NCI-H774 (cell line): Measurements from ENCODE around the gene GDPD5.

ENCODE experiments used
- DNase-seq: peaks from one replicate; lab custom pipeline; 2025; lab: John Stamatoyannopoulos, UW

Gene GDPD5

DNA sequence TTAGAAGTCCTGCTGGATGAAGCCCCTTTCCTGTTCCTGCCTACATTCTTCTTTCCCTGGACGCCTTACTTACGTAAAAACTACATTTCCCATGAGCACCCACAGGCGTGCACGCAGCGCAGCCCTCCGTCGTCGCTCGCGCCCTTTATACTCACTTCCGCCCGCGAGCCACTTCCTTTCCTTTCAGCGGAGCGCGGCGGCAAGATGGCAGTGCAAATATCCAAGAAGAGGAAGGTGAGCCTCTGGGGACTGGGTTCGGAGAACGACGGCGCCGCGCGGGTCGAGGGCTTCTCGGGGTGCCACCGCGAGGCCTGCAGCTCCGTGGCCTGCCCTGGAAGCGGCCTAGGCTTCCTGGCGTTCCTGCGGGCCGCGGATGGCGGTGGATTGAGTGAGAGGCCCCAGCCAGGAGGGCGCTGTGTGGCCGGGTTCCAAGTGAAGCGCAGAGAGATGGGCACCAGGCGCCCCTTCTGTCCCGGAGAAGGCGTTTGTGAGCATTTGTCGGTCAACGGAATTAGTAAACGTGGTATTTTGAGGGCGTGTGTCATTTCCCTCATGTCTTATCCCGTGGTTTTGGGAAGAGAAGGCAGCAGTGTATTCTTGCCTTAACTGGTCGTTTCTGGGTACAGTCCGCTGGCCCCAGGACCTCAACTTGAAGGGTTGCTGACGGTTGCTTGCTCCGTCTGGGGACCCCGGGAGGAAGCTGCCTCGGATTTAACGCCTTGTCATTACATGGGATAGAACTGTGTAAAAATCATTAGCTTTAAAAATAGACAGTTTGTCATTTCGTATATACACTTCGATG is 126.2 kb downstream of the GDPD5 start, which contains the start of gene RPS3:
RPS3 (plus strand) TSS at position 175 of the 802 bp plus-strand sequence; CDS start at position 205, 30 bp downstream.
- DNase-seq = peak; percentile 94

DNA sequence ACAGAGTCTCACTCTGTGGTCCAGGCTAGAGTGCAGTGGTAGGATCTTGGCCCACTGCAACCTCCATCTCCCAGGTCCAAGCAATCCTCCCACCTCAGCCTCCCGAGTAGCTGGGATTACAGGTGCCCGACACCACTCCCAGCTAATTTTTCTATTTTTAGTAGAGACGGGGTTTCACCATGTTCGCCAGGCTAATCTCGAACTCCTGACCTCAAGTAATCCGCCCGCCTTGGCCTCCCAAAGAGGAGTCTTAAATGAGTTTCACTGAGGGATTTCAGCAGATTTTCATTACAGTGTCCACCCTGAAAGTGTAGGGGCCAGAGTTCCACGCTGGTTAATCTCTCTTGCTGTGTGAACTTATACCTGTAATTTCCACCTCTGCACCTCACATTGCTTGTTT is 126.8 kb downstream of the GDPD5 start:
- no peak for DNase-seq

DNA sequence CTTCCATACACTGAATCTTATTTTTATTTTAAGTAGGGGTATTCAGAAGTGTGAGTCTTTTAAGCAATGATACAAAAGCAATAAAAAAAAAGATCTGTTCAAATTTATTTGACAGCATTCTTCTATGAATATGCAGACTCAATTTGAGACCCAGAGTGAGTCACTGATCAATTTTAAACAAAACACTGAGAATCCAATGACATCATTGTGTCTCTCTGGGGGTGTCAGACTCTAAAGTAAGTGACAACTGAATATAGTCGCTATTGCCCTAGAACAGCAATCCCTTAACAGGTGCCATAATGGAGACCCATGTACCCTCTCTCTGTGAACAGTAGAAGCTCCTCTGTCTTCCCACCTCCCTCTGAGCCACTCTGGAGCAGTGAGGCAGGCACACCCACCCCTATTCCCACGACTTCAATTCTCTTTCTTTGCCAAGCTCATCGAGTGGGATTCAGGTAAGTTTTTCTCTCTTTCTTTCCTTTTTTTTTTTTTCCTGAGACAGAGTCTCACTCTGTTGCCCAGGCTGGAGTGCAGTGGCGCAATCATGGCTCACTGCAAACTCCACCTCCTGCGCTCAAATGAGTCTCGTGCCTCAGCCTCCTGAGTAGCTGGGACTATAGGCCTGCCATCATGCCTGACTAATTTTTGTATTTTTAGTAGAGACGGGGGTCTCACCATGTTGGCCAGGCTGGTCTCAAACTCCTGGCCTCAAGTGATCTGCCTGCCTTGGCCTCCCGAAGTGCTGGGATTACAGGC is 131.5 kb downstream of the GDPD5 start:
- DNase-seq = no peak

DNA sequence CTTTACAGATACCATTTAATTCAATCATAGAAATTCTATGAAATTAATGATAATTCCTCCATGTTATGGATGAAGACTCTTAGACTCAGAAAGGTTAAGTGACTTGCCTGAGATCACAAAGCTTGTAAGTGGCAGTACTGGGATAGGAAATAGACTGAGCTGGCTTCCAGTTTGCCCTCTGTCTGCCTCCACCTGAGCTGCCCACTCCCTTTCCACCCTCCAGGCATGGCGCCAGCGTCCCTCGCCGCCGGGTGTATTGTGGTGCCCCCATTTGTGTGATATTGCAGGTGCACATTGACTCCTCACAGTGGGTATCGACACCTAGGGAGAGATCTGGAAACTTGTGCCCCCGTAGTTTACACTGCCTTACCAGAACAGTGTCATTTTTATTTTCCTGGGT is 135.8 kb downstream of the GDPD5 start:
- no peak for DNase-seq

DNA sequence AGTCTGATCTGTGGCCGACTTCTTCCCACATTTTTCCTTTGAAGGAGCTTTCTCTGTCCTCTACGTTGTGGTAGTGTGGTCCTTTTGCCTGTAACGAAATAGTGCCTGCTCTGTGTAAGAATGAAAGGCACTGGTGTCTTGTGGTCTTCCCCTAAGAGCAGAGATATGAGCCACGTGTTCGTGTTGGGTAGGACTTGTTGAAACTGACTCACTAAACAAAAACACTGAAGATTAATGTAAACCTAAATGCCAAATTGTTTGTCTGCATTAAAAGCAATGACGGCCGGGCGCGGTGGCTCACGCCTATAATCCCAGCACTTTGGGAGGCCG is 136.5 kb downstream of the GDPD5 start:
- DNase-seq = no peak

DNA sequence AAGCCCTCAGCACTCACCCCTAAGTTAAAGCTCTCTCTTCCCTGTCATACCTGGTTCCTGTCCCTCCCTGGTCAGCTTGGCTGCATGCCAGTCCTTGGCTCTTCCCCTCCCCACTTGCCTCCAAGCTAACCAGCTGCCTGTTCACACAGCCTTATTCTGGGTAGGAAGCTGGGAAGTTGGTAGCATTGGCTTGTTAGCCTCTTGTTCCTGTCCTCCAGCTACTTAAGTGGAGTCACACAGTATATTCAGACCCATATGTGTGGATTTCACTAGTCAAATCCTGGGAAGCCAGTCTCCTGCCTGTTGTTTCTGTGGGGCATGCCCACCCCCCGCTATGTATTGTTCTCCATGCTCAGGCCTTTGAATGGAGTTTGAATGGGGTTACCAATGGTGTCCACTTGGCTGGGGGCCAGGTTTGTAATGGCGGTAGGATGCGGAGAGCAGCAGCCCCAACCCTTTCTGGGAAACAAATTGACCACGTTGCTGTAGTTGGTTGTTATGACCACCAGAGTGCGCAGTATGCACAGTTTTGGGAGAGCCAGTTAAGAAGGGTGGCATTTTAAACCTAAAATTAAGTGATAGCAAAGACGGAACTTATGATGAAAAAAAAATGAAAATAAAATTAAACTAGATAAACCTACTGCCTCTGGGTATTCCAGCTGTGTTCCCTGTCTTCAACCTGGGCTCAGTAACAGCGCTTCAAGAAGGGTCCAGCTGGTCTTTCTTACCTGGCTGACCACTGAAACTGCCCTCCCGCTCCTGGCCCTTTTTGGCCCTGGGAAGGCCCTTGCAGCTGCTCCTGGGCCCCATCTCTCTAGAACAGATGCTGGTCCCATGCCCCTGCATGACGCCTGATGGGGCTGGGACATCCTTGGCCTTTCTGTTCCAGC is 137.1 kb downstream of the GDPD5 start:
- peak; percentile 91 for DNase-seq

DNA sequence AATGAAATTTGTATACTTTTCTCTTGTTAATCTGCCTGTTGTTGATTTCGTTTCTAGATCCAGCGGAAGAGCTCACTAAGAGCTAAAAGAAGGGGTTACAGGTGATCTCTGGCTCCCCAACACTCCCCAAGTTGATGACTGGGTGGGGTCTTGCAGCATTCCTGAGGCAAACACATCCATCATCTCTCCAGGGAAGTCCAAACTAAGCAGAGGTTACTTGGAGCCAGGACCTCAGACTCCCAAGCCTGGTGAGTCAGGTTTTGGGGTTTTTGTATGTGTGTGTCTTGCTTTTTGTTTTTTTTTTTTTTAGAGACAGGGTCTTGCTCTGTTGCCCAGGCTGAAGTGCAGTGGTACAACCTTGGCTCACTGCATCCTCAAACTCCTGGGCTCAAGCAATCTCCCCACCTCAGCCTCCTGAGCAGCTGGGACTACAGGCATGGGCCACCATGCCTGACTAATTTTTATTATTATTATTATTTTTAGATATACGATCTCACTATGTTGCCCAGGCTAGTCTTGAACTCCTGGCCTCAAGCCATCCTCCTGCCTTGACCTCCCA is 137.9 kb downstream of the GDPD5 start:
- DNase-seq = no peak

DNA sequence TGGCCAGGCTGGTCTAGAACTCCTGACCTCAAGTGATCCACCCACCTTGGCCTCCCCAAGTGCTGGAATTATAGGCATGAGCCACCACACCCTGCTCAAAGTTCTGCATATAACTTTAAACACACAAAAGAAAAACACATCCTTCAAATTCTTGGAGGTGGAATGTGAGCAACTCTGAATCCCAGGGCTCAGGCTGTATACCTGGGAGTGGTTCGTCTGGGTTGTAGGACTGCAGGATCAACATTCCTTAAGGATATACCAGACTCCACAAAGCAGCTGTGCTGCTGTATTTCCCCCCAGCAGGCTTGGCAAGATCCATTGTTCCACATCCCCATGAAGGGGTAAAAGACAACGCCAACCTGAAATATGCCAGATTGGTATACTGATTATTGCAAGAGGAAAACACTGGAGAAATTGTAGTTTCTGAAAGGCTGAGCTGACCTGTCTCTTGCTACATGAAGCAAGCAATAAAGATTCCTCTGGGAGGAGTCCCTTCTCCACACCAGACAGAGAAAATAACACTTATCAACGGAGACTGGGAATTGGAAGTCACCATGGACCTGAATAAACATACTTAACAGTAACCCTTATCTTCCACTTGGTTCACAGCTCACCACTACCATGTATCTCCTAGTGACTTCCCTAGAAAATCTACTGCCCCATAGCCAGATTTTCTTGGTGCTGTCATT is 138.7 kb downstream of the GDPD5 start:
- DNase-seq = no peak
